Head of caudate nucleus (tissue), 42 donors: ENCODE data around the gene SEMA4A.
A peak's percentile ranks its signal among the peaks of the same experiment; 100 is the strongest.

Source experiments
- DNase-seq, 42 donors: peaks; one replicate each; pipeline versions ENCODE4 v3.0.0 to v3.0.0-alpha.2; 2020 to 2021; ENCODE audit warnings: mixed read lengths in 7 of 42
- intact Hi-C: fragments of 100-400 bp; cut with DNase I; formaldehyde crosslinking; loops from one replicate; pipeline ENCODE4 v1.15.0; 2022

SEMA4A gene

GRCh38 chr1:156129687-156130577, 23.5 kb upstream of the SEMA4A start:
- intact Hi-C loops, result loop anchor here (2.0 kb wide), 2 partner anchors 31 to 39 kb away; no protein-coding TSS in a partner anchor
- DNase-seq, result peak in 41 of 42 donors; percentile 68 to 93 (median 82)

GRCh38 chr1:156130578-156130942, 22.8 kb upstream of the SEMA4A start:
- intact Hi-C loops, result loop anchor here (2.0 kb wide), 1 partner anchor 32 kb away; no protein-coding TSS in a partner anchor
- no peak for DNase-seq

GRCh38 chr1:156134716-156135435, 18.5 kb upstream of the SEMA4A start:
- DNase-seq, result no peak
- intact Hi-C loops, result no loop called here

- no peak for DNase-seq
- intact Hi-C loops, result no loop called here
Observed at GRCh38 chr1:156135930-156136871, 17.2 kb upstream of the SEMA4A start.

GRCh38 chr1:156136970-156137483, 16.4 kb upstream of the SEMA4A start:
- intact Hi-C loops, result no loop called here
- DNase-seq, result no peak

GRCh38 chr1:156138458-156138867, 14.9 kb upstream of the SEMA4A start:
- intact Hi-C loops, result no loop called here
- DNase-seq, result no peak

- intact Hi-C loops, result no loop called here
- DNase-seq, result peak in 27 of 42 donors; percentile 26 to 80 (median 57)
Observed at GRCh38 chr1:156140879-156141707, 12.3 kb upstream of the SEMA4A start.

- intact Hi-C loops, result no loop called here
- no peak for DNase-seq
Observed at GRCh38 chr1:156143765-156144489, 9.5 kb upstream of the SEMA4A start.

- no peak for DNase-seq
- intact Hi-C loops, result loop anchor here (5.0 kb wide), 1 partner anchor 78 kb away; no protein-coding TSS in a partner anchor
Observed at GRCh38 chr1:156144742-156145141, 8.6 kb upstream of the SEMA4A start.

GRCh38 chr1:156145650-156146019, 7.8 kb upstream of the SEMA4A start:
- intact Hi-C loops, result loop anchor here (5.0 kb wide), 1 partner anchor 77 kb away; no protein-coding TSS in a partner anchor
- no peak for DNase-seq

- peak in 20 of 42 donors; percentile 36 to 75 (median 54) for DNase-seq
- intact Hi-C loops, result loop anchor here (5.0 kb wide), 1 partner anchor 76 kb away; no protein-coding TSS in a partner anchor
Observed at GRCh38 chr1:156146020-156146768, 7.2 kb upstream of the SEMA4A start.

GRCh38 chr1:156146769-156147405, 6.5 kb upstream of the SEMA4A start:
- peak in 32 of 42 donors; percentile 21 to 79 (median 58) for DNase-seq
- intact Hi-C loops, result loop anchor here (5.0 kb wide), 1 partner anchor 75 kb away; no protein-coding TSS in a partner anchor

- intact Hi-C loops, result loop anchor here (5.0 kb wide), 1 partner anchor 74 kb away; no protein-coding TSS in a partner anchor
- no peak for DNase-seq
Observed at GRCh38 chr1:156148216-156148615, 5.2 kb upstream of the SEMA4A start.

GRCh38 chr1:156149374-156150332, 3.7 kb upstream of the SEMA4A start:
- DNase-seq, result peak in 38 of 42 donors; percentile 37 to 81 (median 61)
- intact Hi-C loops, result loop anchor here (5.0 kb wide), 1 partner anchor 73 kb away; no protein-coding TSS in a partner anchor
